Esophagus (tissue), 2 donors: Measurements from ENCODE around the gene TRIM63. TPM values are rescaled to one million over a fixed set of nuclear protein-coding genes. Genes with fewer than 3 reads are reported as not detected.
"Not testable (repeated sequence)": the region's sequence is repeated elsewhere in the genome, so short reads cannot be mapped to it uniquely, and the experiment has no call there.

ENCODE experiments used
- H3K27ac ChIP-seq, 2 donors: one replicate each; pipeline ENCODE4 v1.5.1; 2013; ENCODE audit warnings: low read depth in 2 of 2, mild to moderate bottlenecking in 2 of 2, inconsistent platforms in 1 of 2, low read length in 1 of 2, moderate library complexity in 1 of 2
- H3K27me3 ChIP-seq, 2 donors: one replicate each; pipeline ENCODE4 v1.6.1; 2013; ENCODE audit warnings: low read length in 2 of 2, control low read depth in 1 of 2, mild to moderate bottlenecking in 1 of 2; ENCODE audit not compliant: insufficient read depth in 2 of 2, control insufficient read depth in 1 of 2
- H3K36me3 ChIP-seq, 2 donors: one replicate each; pipeline ENCODE4 v1.6.1; 2013; ENCODE audit warnings: low read length in 1 of 2; ENCODE audit not compliant: control insufficient read depth in 2 of 2, insufficient read depth in 2 of 2
- H3K4me1 ChIP-seq, 2 donors: one replicate each; pipeline ENCODE4 v1.6.1; 2013; ENCODE audit warnings: low read length in 1 of 2; ENCODE audit not compliant: control insufficient read depth in 2 of 2, insufficient read depth in 2 of 2
- H3K4me3 ChIP-seq, 2 donors: one replicate each; pipeline ENCODE4 v1.5.1; 2013; ENCODE audit warnings: low read length in 2 of 2, mild to moderate bottlenecking in 2 of 2, low read depth in 1 of 2, moderate library complexity in 1 of 2
- H3K9me3 ChIP-seq, 2 donors: one replicate each; pipeline ENCODE4 v1.6.1; 2013; ENCODE audit warnings: mild to moderate bottlenecking in 2 of 2, low read depth in 1 of 2, low read length in 1 of 2, moderate library complexity in 1 of 2; ENCODE audit not compliant: control insufficient read depth in 2 of 2, insufficient read depth in 1 of 2
- WGBS, 2 donors: extraction: QIAGEN DNeasy Blood & Tissue Kit; methylation state at CpG; one replicate each; pipeline ENCODE4 v1.1.7; 2013; 5-methylcytosine and 5-hydroxymethylcytosine counted together
- polyA plus RNA-seq, 2 donors: library from polyadenylated mRNA; stranded (reverse); fragments of 200-250 nt; gene quantifications; one replicate each; pipeline ENCODE4 v1.2.3, GENCODE V29; 2013
- donor health status: healthy with polysubstance abuse.
- donor health status: Bipolar disorder and iron deficiency.

The TRIM63 gene
- polyA plus RNA-seq, 2 donors: 0.10 to 0.19 TPM

- 77 to 81% methylated on average over 3 of the region's 3 CpGs for WGBS, 2 donors
- Histone ChIP-seq H3K4me3 (no peak overlapping the region), H3K27ac (no peak overlapping the region)
These were observed 34.7 kb upstream of the TRIM63 start for GRCh38 chr1:26102119-26102518.

GRCh38 chr1:26100204-26100603 lies 32.8 kb upstream of the TRIM63 start:
- 84 to 85% methylated on average over 10 of the region's 10 CpGs for WGBS, 2 donors
- H3K4me1 ChIP-seq, H3K27ac ChIP-seq, H3K36me3 ChIP-seq, H3K27me3 ChIP-seq, H3K9me3 ChIP-seq, H3K4me3 ChIP-seq: not testable (repeated sequence)

More at GRCh38 chr1:26102119-26102518, 34.7 kb upstream of the TRIM63 start:
- no peaks in the 10 kb centered on the region for H3K27me3 ChIP-seq
- H3K36me3 ChIP-seq: no peaks in the 10 kb centered on the region
- no peaks in the 10 kb centered on the region for H3K4me1 ChIP-seq
- no peaks in the 10 kb centered on the region for H3K9me3 ChIP-seq

GRCh38 chr1:26099780-26100179 lies 32.4 kb upstream of the TRIM63 start:
- H3K9me3 ChIP-seq: no peaks in the 10 kb centered on the region
- H3K27me3 ChIP-seq: no peaks in the 10 kb centered on the region
- no peaks in the 10 kb centered on the region for H3K36me3 ChIP-seq
- WGBS, 2 donors: 86 to 93% methylated on average over 3 of the region's 3 CpGs
- no peak overlapping the region for H3K27ac ChIP-seq
- H3K4me1 ChIP-seq: peaks cover 0 to 1% of the 10 kb centered on the region in 2 donors
- no peak overlapping the region for H3K4me3 ChIP-seq

- no peaks in the 10 kb centered on the region for H3K9me3 ChIP-seq
- H3K27me3 ChIP-seq: no peaks in the 10 kb centered on the region
- WGBS, 2 donors: 95 to 96% methylated on average over 4 of the region's 4 CpGs
These were observed 31.2 kb upstream of the TRIM63 start for GRCh38 chr1:26098602-26099001.

GRCh38 chr1:26097696-26098095 lies 30.3 kb upstream of the TRIM63 start:
- Histone ChIP-seq H3K27me3 (no peaks in the 10 kb centered on the region), H3K4me3 (no peak overlapping the region), H3K4me1 (peaks cover 0 to 8% of the 10 kb centered on the region in 2 donors), H3K27ac (no peak overlapping the region), H3K36me3 (no peaks in the 10 kb centered on the region), H3K9me3 (no peaks in the 10 kb centered on the region)

More at GRCh38 chr1:26098602-26099001, 31.2 kb upstream of the TRIM63 start:
- peaks cover 0 to 8% of the 10 kb centered on the region in 2 donors for H3K4me1 ChIP-seq
- no peak overlapping the region for H3K27ac ChIP-seq
- no peak overlapping the region for H3K4me3 ChIP-seq
- H3K36me3 ChIP-seq: no peaks in the 10 kb centered on the region

GRCh38 chr1:26096471-26096870 lies 29.0 kb upstream of the TRIM63 start:
- H3K36me3 ChIP-seq: no peaks in the 10 kb centered on the region
- no peaks in the 10 kb centered on the region for H3K27me3 ChIP-seq
- peaks cover 0 to 8% of the 10 kb centered on the region in 2 donors for H3K4me1 ChIP-seq
- H3K27ac ChIP-seq: no peak overlapping the region
- no peaks in the 10 kb centered on the region for H3K9me3 ChIP-seq
- no peak overlapping the region for H3K4me3 ChIP-seq
- 78 to 80% methylated on average over 2 of the region's 2 CpGs for WGBS, 2 donors

GRCh38 chr1:26094677-26095383 lies 27.4 kb upstream of the TRIM63 start:
- H3K27me3 ChIP-seq: no peaks in the 10 kb centered on the region
- H3K27ac ChIP-seq: peak overlapping the region in 1 of 2 donors; percentile 26
- no peaks in the 10 kb centered on the region for H3K36me3 ChIP-seq
- H3K9me3 ChIP-seq: no peaks in the 10 kb centered on the region
- H3K4me3 ChIP-seq: no peak overlapping the region
- peaks cover 0 to 8% of the 10 kb centered on the region in 2 donors for H3K4me1 ChIP-seq
- 27 to 42% methylated on average over 16 to 17 of the region's 17 CpGs for WGBS, 2 donors

- WGBS, 2 donors: 18 to 24% methylated on average over 11 of the region's 11 CpGs
- Histone ChIP-seq H3K27ac (peak overlapping the region in 1 of 2 donors; percentile 26), H3K27me3 (no peaks in the 10 kb centered on the region), H3K36me3 (no peaks in the 10 kb centered on the region), H3K4me1 (peaks cover 0 to 8% of the 10 kb centered on the region in 2 donors), H3K4me3 (no peak overlapping the region), H3K9me3 (no peaks in the 10 kb centered on the region)
These were observed 26.7 kb upstream of the TRIM63 start for GRCh38 chr1:26094076-26094669.

- H3K27ac ChIP-seq, H3K4me1 ChIP-seq, H3K9me3 ChIP-seq, H3K4me3 ChIP-seq, H3K27me3 ChIP-seq, H3K36me3 ChIP-seq: not testable (repeated sequence)
- 26 to 36% methylated on average over 6 of the region's 6 CpGs for WGBS, 2 donors
These were observed 26.1 kb upstream of the TRIM63 start for GRCh38 chr1:26093569-26093968.

- 63 to 65% methylated on average over 7 of the region's 7 CpGs for WGBS, 2 donors
- no peaks in the 10 kb centered on the region for H3K9me3 ChIP-seq
- no peaks in the 10 kb centered on the region for H3K36me3 ChIP-seq
- H3K27ac ChIP-seq: no peak overlapping the region
- no peak overlapping the region for H3K4me3 ChIP-seq
- peaks cover 0 to 8% of the 10 kb centered on the region in 2 donors for H3K4me1 ChIP-seq
- no peaks in the 10 kb centered on the region for H3K27me3 ChIP-seq
These were observed 25.0 kb upstream of the TRIM63 start for GRCh38 chr1:26092422-26092821.
